AG04450 (cell line): Measurements from ENCODE around the gene PGM2L1. TPM values are rescaled to one million over a fixed set of nuclear protein-coding genes. Genes with fewer than 3 reads are reported as not detected.

ENCODE experiments used
- CTCF ChIA-PET: fragments of 300-600, 350-600 bp; formaldehyde crosslinking; extraction: SDS; loops from one replicate; lab custom pipeline; 2022; ENCODE audit warnings: antibody characterized with exemption, inconsistent platforms; lab: Charles Lee
- POLR2A ChIA-PET: fragments of 350-600 bp; formaldehyde crosslinking; extraction: SDS; loops from one replicate; lab custom pipeline; 2021; ENCODE audit warnings: antibody characterized with exemption, inconsistent platforms; lab: Yijun Ruan, JAX
- DNase-seq: peaks from one replicate; pipeline ENCODE4 v3.0.0-alpha.2; 2011; ENCODE audit warnings: low read depth, low spot score
- H3K27ac ChIP-seq: one replicate; pipeline ENCODE4 v1.5.1; 2012; ENCODE audit warnings: low read depth, low read length, control low read depth
- H3K27me3 ChIP-seq: one replicate; pipeline ENCODE4 v1.6.0; 2012; ENCODE audit warnings: low read length; ENCODE audit not compliant: control insufficient read depth, insufficient read depth
- H3K4me3 ChIP-seq: 2 replicates; pipeline ENCODE4 v1.5.1; 2011; ENCODE audit warnings: mild to moderate bottlenecking, low read depth, low read length, control low read depth
- H3K9me3 ChIP-seq: 2 replicates; pipeline ENCODE4 v1.5.1; 2012; ENCODE audit warnings: low read length; ENCODE audit not compliant: control insufficient read depth, insufficient read depth
- polyA minus RNA-seq: library from RNA; depleted of rRNA, polyadenylated mRNA; stranded (reverse); fragments of >200 nt; gene quantifications from 2 replicates; pipeline ENCODE4 v1.2.3, GENCODE V29; 2011; rRNA and poly(A)+ RNA removed
- polyA plus RNA-seq: library from polyadenylated mRNA; depleted of rRNA; stranded (reverse); fragments of >200 nt; gene quantifications from 2 replicates; pipeline ENCODE4 v1.2.3, GENCODE V29; 2011; rRNA removed
- TF ChIP-seq, protein P1 (sequence below): IDR thresholded peaks from 2 replicates; pipeline ENCODE4 v1.5.1; 2011; ENCODE audit warnings: low read depth, low read length, control low read depth, inconsistent platforms

Gene PGM2L1
- polyA plus RNA-seq, result 1.7 and 2.6 TPM in 2 replicates
- 1.3 and 2.6 TPM in 2 replicates for polyA minus RNA-seq

- Histone ChIP-seq H3K27me3 (no peaks in the 10 kb centered on the region), H3K27ac (peak within 1 kb of the TSS; percentile 68), H3K9me3 (no peaks in the 10 kb centered on the region; the same call in 1 of the 2 replicates), H3K4me3 (peak within 1 kb of the TSS; percentile 93)
- TF ChIP-seq, protein P1, sequence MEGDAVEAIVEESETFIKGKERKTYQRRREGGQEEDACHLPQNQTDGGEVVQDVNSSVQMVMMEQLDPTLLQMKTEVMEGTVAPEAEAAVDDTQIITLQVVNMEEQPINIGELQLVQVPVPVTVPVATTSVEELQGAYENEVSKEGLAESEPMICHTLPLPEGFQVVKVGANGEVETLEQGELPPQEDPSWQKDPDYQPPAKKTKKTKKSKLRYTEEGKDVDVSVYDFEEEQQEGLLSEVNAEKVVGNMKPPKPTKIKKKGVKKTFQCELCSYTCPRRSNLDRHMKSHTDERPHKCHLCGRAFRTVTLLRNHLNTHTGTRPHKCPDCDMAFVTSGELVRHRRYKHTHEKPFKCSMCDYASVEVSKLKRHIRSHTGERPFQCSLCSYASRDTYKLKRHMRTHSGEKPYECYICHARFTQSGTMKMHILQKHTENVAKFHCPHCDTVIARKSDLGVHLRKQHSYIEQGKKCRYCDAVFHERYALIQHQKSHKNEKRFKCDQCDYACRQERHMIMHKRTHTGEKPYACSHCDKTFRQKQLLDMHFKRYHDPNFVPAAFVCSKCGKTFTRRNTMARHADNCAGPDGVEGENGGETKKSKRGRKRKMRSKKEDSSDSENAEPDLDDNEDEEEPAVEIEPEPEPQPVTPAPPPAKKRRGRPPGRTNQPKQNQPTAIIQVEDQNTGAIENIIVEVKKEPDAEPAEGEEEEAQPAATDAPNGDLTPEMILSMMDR, result no peak
- ChIA-PET CTCF (interaction anchor here (1.3 to 2.8 kb wide), 4 partner anchors 9 to 143 kb away, joined by 5 to 13 read pairs (median 10); no protein-coding TSS in a partner anchor), POLR2A (interaction anchor here (0.6 to 1.0 kb wide), 3 partner anchors 9 to 51 kb away, joined by 6 to 8 read pairs (median 8); no protein-coding TSS in a partner anchor)
- DNase-seq, result peak; percentile 70
Measured at GRCh38 chr11:74398244-74399159, at the start of gene PGM2L1. PGM2L1 (minus strand) TSS chr11:74398433; CDS start chr11:74398161, 272 bp downstream.

- ChIA-PET POLR2A (no interaction called here), CTCF (interaction anchor here (1.1 to 8.9 kb wide), 6 partner anchors 9 to 194 kb away, joined by 5 to 172 read pairs (median 12); partner anchors contain the start of gene PGM2L1)
- TF ChIP-seq, protein P1, result no peak
- Histone ChIP-seq H3K27me3 (peaks cover 5% of the 10 kb centered on the region), H3K27ac (no peak overlapping the region), H3K9me3 (no peaks in the 10 kb centered on the region), H3K4me3 (no peak overlapping the region)
- DNase-seq, result no peak
Measured at GRCh38 chr11:74447720-74448119, 49.5 kb upstream of the PGM2L1 start.

GRCh38 chr11:74446532-74446938, 48.3 kb upstream of the PGM2L1 start:
- ChIA-PET CTCF (interaction anchor here (0.9 to 8.9 kb wide), 4 partner anchors 26 to 193 kb away, joined by 3 to 172 read pairs (median 7); no protein-coding TSS in a partner anchor), POLR2A (no interaction called here)
- Histone ChIP-seq H3K9me3 (no peaks in the 10 kb centered on the region), H3K27me3 (peaks cover 5% of the 10 kb centered on the region), H3K27ac (no peak overlapping the region), H3K4me3 (no peak overlapping the region)
- no peak for DNase-seq
- TF ChIP-seq, protein P1, result no peak

DNA sequence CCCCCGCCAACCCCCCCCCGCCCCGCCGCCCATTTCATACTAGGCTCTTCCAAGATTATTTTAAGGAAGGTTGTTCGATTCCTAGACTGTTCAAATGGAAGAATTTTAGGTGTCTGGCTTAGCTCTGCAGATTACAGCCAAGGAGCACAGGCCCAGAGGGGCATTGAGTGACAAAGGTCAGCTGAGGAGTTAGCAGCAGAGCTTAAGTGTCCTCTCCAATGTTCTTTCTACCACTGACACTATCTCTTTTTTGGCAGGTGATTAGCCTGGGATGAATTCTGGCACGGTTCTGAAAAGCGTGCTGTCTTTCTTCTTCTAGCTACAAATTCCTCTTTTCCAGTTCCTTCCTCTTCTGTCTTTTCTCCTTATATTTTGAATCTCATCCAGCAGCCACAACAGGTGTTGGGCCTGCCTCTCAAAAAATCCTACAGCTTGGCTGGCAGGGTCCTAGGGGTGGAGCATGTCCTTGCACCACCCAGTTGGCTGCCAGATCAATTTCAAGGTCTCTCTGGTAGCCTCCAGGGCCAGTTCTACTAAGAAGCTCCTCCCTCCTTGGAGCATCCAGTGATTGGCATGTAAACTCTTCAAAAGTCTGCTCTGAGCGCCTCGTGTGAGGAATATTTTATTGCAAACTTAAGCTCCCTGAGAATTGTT, 46.1 kb upstream of the PGM2L1 start:
- no peak overlapping the region for H3K27ac ChIP-seq
- no peaks in the 10 kb centered on the region for H3K9me3 ChIP-seq
- POLR2A ChIA-PET, result no interaction called here
- H3K4me3 ChIP-seq, result no peak overlapping the region
- CTCF ChIA-PET, result interaction anchor here (1.3 to 3.7 kb wide), 4 partner anchors 8 to 188 kb away, joined by 4 to 27 read pairs (median 8); no protein-coding TSS in a partner anchor
- peaks cover 2% of the 10 kb centered on the region for H3K27me3 ChIP-seq
- no peak for DNase-seq
- TF ChIP-seq, protein P1, result no peak
